GM12875 (cell line): Measurements from ENCODE around the gene SRCIN1.

Experiments
- H3K4me3 ChIP-seq: one replicate; pipeline ENCODE4 v1.5.1; 2011; ENCODE audit warnings: low read depth, low read length, control low read depth
- TF ChIP-seq, protein P1 (sequence below): IDR thresholded peaks from 2 replicates; pipeline ENCODE4 v1.5.1; 2011; ENCODE audit warnings: low read depth, mild to moderate bottlenecking, control low read depth, inconsistent platforms, low read length, moderate library complexity, borderline replicate concordance; ENCODE audit not compliant: insufficient read depth

The SRCIN1 gene

GRCh38 chr17:38584350-38584925, 21.3 kb downstream of the SRCIN1 start:
- no peak overlapping the region for H3K4me3 ChIP-seq
- TF ChIP-seq, protein P1, sequence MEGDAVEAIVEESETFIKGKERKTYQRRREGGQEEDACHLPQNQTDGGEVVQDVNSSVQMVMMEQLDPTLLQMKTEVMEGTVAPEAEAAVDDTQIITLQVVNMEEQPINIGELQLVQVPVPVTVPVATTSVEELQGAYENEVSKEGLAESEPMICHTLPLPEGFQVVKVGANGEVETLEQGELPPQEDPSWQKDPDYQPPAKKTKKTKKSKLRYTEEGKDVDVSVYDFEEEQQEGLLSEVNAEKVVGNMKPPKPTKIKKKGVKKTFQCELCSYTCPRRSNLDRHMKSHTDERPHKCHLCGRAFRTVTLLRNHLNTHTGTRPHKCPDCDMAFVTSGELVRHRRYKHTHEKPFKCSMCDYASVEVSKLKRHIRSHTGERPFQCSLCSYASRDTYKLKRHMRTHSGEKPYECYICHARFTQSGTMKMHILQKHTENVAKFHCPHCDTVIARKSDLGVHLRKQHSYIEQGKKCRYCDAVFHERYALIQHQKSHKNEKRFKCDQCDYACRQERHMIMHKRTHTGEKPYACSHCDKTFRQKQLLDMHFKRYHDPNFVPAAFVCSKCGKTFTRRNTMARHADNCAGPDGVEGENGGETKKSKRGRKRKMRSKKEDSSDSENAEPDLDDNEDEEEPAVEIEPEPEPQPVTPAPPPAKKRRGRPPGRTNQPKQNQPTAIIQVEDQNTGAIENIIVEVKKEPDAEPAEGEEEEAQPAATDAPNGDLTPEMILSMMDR: peak; percentile 95

GRCh38 chr17:38583828-38584349, 21.9 kb downstream of the SRCIN1 start:
- TF ChIP-seq, protein P1: no peak
- no peak overlapping the region for H3K4me3 ChIP-seq

DNA sequence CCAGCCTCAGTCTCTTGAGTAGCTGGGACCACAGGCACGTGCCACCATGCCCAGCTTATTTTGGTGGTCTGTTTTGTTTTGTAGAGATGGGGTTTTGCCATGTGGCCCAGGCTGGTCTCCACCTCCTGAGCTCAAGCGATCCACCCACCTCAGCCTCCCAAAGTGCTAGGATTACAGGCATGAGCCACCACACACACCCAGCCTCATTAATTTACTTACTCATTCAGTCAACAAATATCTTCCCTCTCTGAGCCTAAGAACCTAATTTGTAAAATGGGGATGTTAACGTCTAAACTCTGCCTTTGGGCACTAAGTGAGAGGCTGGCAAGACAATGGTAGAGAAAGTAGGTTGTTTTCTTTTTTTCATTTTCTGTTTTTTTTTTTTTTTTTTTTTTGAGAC, 22.6 kb downstream of the SRCIN1 start:
- H3K4me3 ChIP-seq: no peak overlapping the region
- TF ChIP-seq, protein P1: no peak

DNA sequence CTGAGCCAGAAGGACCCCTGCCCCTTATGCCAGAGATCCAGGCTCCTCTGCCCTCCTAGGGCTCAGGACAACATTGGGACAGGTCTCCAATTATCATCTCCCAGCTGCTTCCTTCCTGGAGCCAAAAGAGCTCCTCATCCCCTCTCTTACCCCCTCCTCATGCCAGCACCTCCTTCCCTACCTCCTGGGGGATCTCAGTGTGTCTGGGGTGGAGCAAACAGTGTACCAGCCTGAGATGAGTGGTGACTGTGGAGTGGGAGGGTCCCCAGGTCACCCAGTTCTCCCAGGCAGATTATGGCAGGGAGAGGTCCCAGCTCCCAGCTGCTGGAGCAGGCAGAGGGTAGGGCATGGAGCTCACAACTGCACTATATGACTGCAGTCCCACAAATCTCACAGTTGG, 23.7 kb downstream of the SRCIN1 start:
- TF ChIP-seq, protein P1: no peak

DNA sequence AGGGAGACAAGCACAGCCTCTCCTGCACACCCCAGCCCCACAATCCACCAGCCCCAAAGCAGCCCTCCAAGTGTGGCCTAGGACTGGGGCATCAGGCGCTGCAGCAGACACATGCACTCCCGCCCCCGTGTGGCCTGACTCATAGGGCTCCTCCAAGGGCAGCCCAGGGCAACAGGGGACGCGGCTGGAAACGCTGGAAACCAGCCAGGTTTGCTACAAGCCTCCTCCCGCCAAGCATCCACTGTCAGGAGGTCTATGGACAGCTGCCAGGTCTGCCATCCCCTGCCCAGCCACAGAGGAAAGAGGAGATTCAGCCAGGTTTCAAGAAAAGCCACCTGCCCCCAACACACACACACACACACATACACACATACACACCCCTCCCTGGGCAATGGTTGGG, 25.8 kb downstream of the SRCIN1 start:
- no peak overlapping the region for H3K4me3 ChIP-seq
- TF ChIP-seq, protein P1: no peak

More for the DNA sequence above, 23.7 kb downstream of the SRCIN1 start:
- no peak overlapping the region for H3K4me3 ChIP-seq

- TF ChIP-seq, protein P1: no peak
- no peak overlapping the region for H3K4me3 ChIP-seq
Measured at GRCh38 chr17:38579083-38579480, 26.7 kb downstream of the SRCIN1 start.
